ENCODE measurements around the gene QKI. TPM values are rescaled to one million over a fixed set of nuclear protein-coding genes. Genes with fewer than 3 reads are reported as not detected.

The QKI gene
- total and polyA plus RNA-seq, 2 donors (not counting 3 experiments of a cell fraction or from before 2014, with no cell fraction given) = 178 to 232 TPM

DNA sequence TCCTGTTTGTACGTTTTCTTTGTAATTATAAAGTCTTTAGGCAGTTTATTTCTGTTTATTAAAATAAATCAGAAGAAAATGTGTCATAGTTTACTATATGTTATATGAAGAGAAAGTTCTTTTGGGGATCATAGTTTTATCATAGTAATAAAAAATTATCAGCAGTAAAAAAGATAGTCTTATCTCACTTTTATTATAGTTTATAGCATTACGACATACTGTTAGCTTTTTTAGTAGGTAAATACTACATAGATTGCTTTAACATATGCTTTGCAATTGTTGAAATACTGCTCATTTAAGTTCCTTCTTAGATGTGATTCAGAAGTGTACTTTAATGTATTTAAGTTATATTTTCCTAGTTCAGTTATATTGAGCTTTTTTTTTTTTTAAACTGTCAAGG, 13.9 kb downstream of the QKI start:
- BruUV-seq (replicated peaks) = no TSS peak
- H3K9ac ChIP-seq (replicated peaks; ENCODE audit: extremely low read depth, insufficient read depth, low read length) = no peak overlapping the region
- no peaks in the 10 kb centered on the region for H3K9me3 ChIP-seq (replicated peaks; ENCODE audit: control insufficient read depth, insufficient read depth, low read length)
- no peak overlapping the region for H3K4me3 ChIP-seq (replicated peaks in 1 of 3; ENCODE audit: insufficient read depth in 1 of 3, low read depth in 1 of 3, low read length in 3 of 3)
- H3K4me2 ChIP-seq (ENCODE audit: insufficient read depth, low read length) = no peak overlapping the region
- H3K79me2 ChIP-seq (ENCODE audit: control insufficient read depth, insufficient read depth, low read length) = peaks cover 100% of the 10 kb centered on the region
- no peak overlapping the region for H2AFZ ChIP-seq (ENCODE audit: low read depth, low read length)
- dilution Hi-C loops (cut with MboI; ENCODE audit: extremely low pct_ligation_motif_present, low sequenced_read_pairs) = no loop called here
- H3K27ac ChIP-seq (ENCODE audit: insufficient read depth, low read depth, low read length) = no peak overlapping the region
- no peak for FAIRE-seq
- no peaks in the 10 kb centered on the region for H3K36me3 ChIP-seq (ENCODE audit: control insufficient read depth in 2 of 2, extremely low read depth in 1 of 2, insufficient read depth in 2 of 2, low read length in 2 of 2)
- peaks cover 62% of the 10 kb centered on the region for H4K20me1 ChIP-seq (replicated peaks; ENCODE audit: control insufficient read depth, extremely low read depth, insufficient read depth, low read length)
- CTCF ChIA-PET = interaction anchor here (0.6 to 3.7 kb wide), 8 partner anchors 9 to 683 kb away, joined by 3 to 21 read pairs (median 4); no protein-coding TSS in a partner anchor
- POLR2A ChIA-PET = no interaction called here
- intact Hi-C loops (cut with micrococcal nuclease) = loop anchor here (1.0 kb wide), 1 partner anchor 126 kb away; no protein-coding TSS in a partner anchor
- no peaks in the 10 kb centered on the region for H3K27me3 ChIP-seq (ENCODE audit: control insufficient read depth in 2 of 2, insufficient read depth in 2 of 2, low read length in 2 of 2)
- no peak for DNase-seq (ENCODE audit: low read depth, low spot score)
- H3K4me1 ChIP-seq (ENCODE audit: control insufficient read depth, extremely low read depth, insufficient read depth, low read length) = peaks cover 36% of the 10 kb centered on the region
- H3K9me1 ChIP-seq (replicated peaks; ENCODE audit: control insufficient read depth, extremely low read depth, insufficient read depth, low read length) = no peaks in the 10 kb centered on the region
- TF ChIP-seq MYC (IDR thresholded peaks at IDR 0.05; ENCODE audit: low read depth, low read length) (no peak), FOS (IDR thresholded peaks at IDR 0.05; ENCODE audit: borderline replicate concordance, insufficient read depth, low read length) (no peak), POLR2AphosphoS5 (IDR thresholded peaks at IDR 0.05; ENCODE audit: insufficient read depth, low read depth, low read length) (no peak)
- TF ChIP-seq, protein P1, sequence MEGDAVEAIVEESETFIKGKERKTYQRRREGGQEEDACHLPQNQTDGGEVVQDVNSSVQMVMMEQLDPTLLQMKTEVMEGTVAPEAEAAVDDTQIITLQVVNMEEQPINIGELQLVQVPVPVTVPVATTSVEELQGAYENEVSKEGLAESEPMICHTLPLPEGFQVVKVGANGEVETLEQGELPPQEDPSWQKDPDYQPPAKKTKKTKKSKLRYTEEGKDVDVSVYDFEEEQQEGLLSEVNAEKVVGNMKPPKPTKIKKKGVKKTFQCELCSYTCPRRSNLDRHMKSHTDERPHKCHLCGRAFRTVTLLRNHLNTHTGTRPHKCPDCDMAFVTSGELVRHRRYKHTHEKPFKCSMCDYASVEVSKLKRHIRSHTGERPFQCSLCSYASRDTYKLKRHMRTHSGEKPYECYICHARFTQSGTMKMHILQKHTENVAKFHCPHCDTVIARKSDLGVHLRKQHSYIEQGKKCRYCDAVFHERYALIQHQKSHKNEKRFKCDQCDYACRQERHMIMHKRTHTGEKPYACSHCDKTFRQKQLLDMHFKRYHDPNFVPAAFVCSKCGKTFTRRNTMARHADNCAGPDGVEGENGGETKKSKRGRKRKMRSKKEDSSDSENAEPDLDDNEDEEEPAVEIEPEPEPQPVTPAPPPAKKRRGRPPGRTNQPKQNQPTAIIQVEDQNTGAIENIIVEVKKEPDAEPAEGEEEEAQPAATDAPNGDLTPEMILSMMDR (IDR thresholded peaks at IDR 0.05; ENCODE audit: extremely low read depth in 1 of 2, insufficient read depth in 1 of 2, low read depth in 1 of 2, low read length in 2 of 2) = no peak

DNA sequence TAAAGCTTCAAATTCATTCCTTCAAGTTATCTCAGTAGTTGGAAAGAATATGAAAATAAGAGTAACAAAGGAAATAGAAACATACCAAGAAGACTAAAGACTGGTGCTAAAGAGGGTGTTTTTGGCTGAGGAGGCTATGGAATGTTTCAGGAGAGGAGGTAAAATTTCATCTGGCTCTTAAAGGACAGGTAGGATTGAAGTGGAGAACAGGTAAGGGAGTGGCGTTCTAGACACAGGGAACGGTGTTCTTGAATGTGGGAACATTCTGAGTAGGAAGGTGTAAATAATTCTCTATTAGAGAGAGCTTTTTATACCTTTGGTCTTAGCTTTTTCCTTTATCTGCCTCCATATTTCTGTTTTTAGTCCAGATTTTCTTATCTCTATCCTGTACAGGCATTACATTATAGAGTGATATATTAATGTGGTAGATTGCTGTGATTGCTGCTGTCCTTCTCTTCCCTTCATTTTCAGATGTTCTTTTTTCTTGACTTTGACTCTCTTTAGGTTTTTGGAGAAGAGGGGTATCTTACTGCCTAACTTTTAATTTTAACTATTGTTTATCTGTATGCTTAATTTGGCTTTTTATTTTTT, 15.4 kb downstream of the QKI start:
- H3K9ac ChIP-seq (replicated peaks; ENCODE audit: extremely low read depth, insufficient read depth, low read length) = no peak overlapping the region
- DNase-seq (ENCODE audit: low read depth, low spot score) = no peak
- dilution Hi-C loops (cut with MboI; ENCODE audit: extremely low pct_ligation_motif_present, low sequenced_read_pairs) (no loop called here), intact Hi-C loops (cut with micrococcal nuclease) (no loop called here)
- no peaks in the 10 kb centered on the region for H3K36me3 ChIP-seq (ENCODE audit: control insufficient read depth in 2 of 2, extremely low read depth in 1 of 2, insufficient read depth in 2 of 2, low read length in 2 of 2)
- no peaks in the 10 kb centered on the region for H3K27me3 ChIP-seq (ENCODE audit: control insufficient read depth in 2 of 2, insufficient read depth in 2 of 2, low read length in 2 of 2)
- peaks cover 36% of the 10 kb centered on the region for H3K4me1 ChIP-seq (ENCODE audit: control insufficient read depth, extremely low read depth, insufficient read depth, low read length)
- no peak overlapping the region for H2AFZ ChIP-seq (ENCODE audit: low read depth, low read length)
- ChIA-PET POLR2A (no interaction called here), CTCF (interaction anchor here (1.0 to 3.7 kb wide), 5 partner anchors 10 to 526 kb away, joined by 3 to 21 read pairs (median 3); no protein-coding TSS in a partner anchor)
- peaks cover 98% of the 10 kb centered on the region for H3K79me2 ChIP-seq (ENCODE audit: control insufficient read depth, insufficient read depth, low read length)
- no peaks in the 10 kb centered on the region for H3K9me1 ChIP-seq (replicated peaks; ENCODE audit: control insufficient read depth, extremely low read depth, insufficient read depth, low read length)
- no peak overlapping the region for H3K4me3 ChIP-seq (replicated peaks in 1 of 3; ENCODE audit: insufficient read depth in 1 of 3, low read depth in 1 of 3, low read length in 3 of 3)
- FAIRE-seq = no peak
- no peaks in the 10 kb centered on the region for H3K9me3 ChIP-seq (replicated peaks; ENCODE audit: control insufficient read depth, insufficient read depth, low read length)
- TF ChIP-seq, protein P1 (IDR thresholded peaks at IDR 0.05; ENCODE audit: extremely low read depth in 1 of 2, insufficient read depth in 1 of 2, low read depth in 1 of 2, low read length in 2 of 2) = no peak
- TF ChIP-seq MYC (IDR thresholded peaks at IDR 0.05; ENCODE audit: low read depth, low read length) (no peak), FOS (IDR thresholded peaks at IDR 0.05; ENCODE audit: borderline replicate concordance, insufficient read depth, low read length) (no peak), POLR2A (IDR thresholded peaks at IDR 0.05; ENCODE audit: low read depth, low read length) (no peak), EZH2 (IDR thresholded peaks at IDR 0.05; ENCODE audit: borderline replicate concordance, low read depth, low read length, severe bottlenecking) (no peak), POLR2AphosphoS5 (IDR thresholded peaks at IDR 0.05; ENCODE audit: insufficient read depth, low read depth, low read length) (no peak), GATA2 (IDR thresholded peaks at IDR 0.05; ENCODE audit: insufficient read depth, insufficient read length, low read depth, low read length) (no peak)
- BruUV-seq (replicated peaks) = no TSS peak
- peaks cover 59% of the 10 kb centered on the region for H4K20me1 ChIP-seq (replicated peaks; ENCODE audit: control insufficient read depth, extremely low read depth, insufficient read depth, low read length)
- H3K27ac ChIP-seq (ENCODE audit: insufficient read depth, low read depth, low read length) = no peak overlapping the region
- no peak overlapping the region for H3K4me2 ChIP-seq (ENCODE audit: insufficient read depth, low read length)

All from endothelial cell of umbilical vein (primary cell).